Lower leg skin (tissue), 3 donors: Measurements from ENCODE around the gene RC3H1.

Source experiments
- CTCF ChIP-seq, 3 donors: fragments of 450-650 bp; IDR thresholded peaks; one replicate each; pipeline ENCODE4 v1.5.1; 2016; ENCODE audit warnings: antibody characterized with exemption in 3 of 3, mild to moderate bottlenecking in 3 of 3, moderate library complexity in 2 of 3
- POLR2A ChIP-seq, 2 donors: fragments of 450-650 bp; IDR thresholded peaks; one replicate each; pipeline ENCODE4 v1.6.1; 2016 to 2017; ENCODE audit warnings: antibody characterized with exemption in 2 of 2, mild to moderate bottlenecking in 1 of 2, moderate library complexity in 1 of 2

- TF ChIP-seq CTCF (IDR thresholded peaks at IDR 0.05): no peak
- TF ChIP-seq POLR2A (IDR thresholded peaks at IDR 0.05): no peak
Measured at GRCh38 chr1:173960625-173961024, 61.5 kb downstream of the RC3H1 start.
